Body of pancreas (tissue), 4 donors: ENCODE measurements around the gene BMP10.

Experiments
- CTCF ChIP-seq, 7 experiments: fragments of 450-650 bp in 4 of 7; fragments of 200-600 bp in 3 of 7; sonication (generic) in 3 of 7; IDR thresholded peaks; one replicate each; pipeline ENCODE4 v1.5.1; 2016 to 2019; ENCODE audit warnings: antibody characterized with exemption in 7 of 7
- POLR2A ChIP-seq, 3 donors: fragments of 450-650 bp; IDR thresholded peaks; one replicate each; pipeline ENCODE4 v1.6.1; 2016; ENCODE audit warnings: antibody characterized with exemption in 3 of 3, mild to moderate bottlenecking in 2 of 3

GRCh38 chr2:68837164-68837860, 33.9 kb downstream of the BMP10 start:
- TF ChIP-seq CTCF (IDR thresholded peaks at IDR 0.05): peak in 6 of 7 experiments; percentile 57 to 76 (median 58)
- TF ChIP-seq POLR2A (IDR thresholded peaks at IDR 0.05): no peak
